HEK293 (cell line): ENCODE results near the gene CCDC186.

Experiments used
- CTCF ChIA-PET: fragments of 350-600 bp; formaldehyde crosslinking; extraction: SDS; loops from one replicate; lab custom pipeline; 2021; ENCODE audit warnings: antibody characterized with exemption; lab: Yijun Ruan, JAX
- POLR2A ChIA-PET: fragments of 300-600 bp; formaldehyde crosslinking; extraction: SDS; loops from one replicate; lab custom pipeline; 2020; ENCODE audit warnings: antibody characterized with exemption, inconsistent platforms; lab: Yijun Ruan, JAX
- H3K27ac ChIP-seq: fragments of 200-500 bp; sonication (Bioruptor generic); 2 replicates; pipeline ENCODE4 v1.5.1; 2014; ENCODE audit warnings: low read depth, low read length, control low read depth, inconsistent platforms; ENCODE audit errors: extremely low read depth
- H3K36me3 ChIP-seq, 2 experiments: fragments of 200-500 bp in 1 of 2; sonication (Bioruptor generic) in 1 of 2; 1 replicate in 1 of 2; 2 replicates in 1 of 2; pipeline ENCODE4 v1.5.1; 2014 to 2017; ENCODE audit warnings: inconsistent platforms in 2 of 2, low read length in 2 of 2; ENCODE audit not compliant: control insufficient read depth in 2 of 2, insufficient read depth in 1 of 2
- H3K4me1 ChIP-seq: fragments of 200-500 bp; sonication (Bioruptor generic); 2 replicates; pipeline ENCODE4 v1.5.1; 2014; ENCODE audit warnings: mild to moderate bottlenecking, low read length, inconsistent platforms; ENCODE audit not compliant: control insufficient read depth, insufficient read depth
- H3K4me3 ChIP-seq: 2 replicates; pipeline ENCODE4 v1.5.1; 2011; ENCODE audit warnings: low read depth, mild to moderate bottlenecking, control low read depth, low read length, moderate library complexity
- H3K9me3 ChIP-seq: fragments of 200-500 bp; sonication (Bioruptor generic); 2 replicates; pipeline ENCODE4 v1.5.1; 2014; ENCODE audit warnings: low read depth, low read length, inconsistent platforms; ENCODE audit not compliant: control insufficient read depth, insufficient read depth
- IKZF3 ChIP-seq: fragments of 450-650 bp; IDR thresholded peaks from 2 replicates; pipeline ENCODE4 v1.5.0; 2018; ENCODE audit warnings: missing biosample characterization, mild to moderate bottlenecking, missing genetic modification characterization, moderate library complexity
- PBX3 ChIP-seq: sonication (generic); formaldehyde crosslinking; IDR thresholded peaks from 2 replicates; pipeline ENCODE4 v1.8.1; 2022; ENCODE audit warnings: mild to moderate bottlenecking, moderate library complexity, missing genetic modification reagents
- REPIN1 ChIP-seq: fragments of 450-650 bp; formaldehyde crosslinking; IDR thresholded peaks from 2 replicates; pipeline ENCODE4 v1.5.1; 2017; ENCODE audit warnings: missing biosample characterization, missing genetic modification characterization, low read depth
- SALL2 ChIP-seq: fragments of 450-650 bp; formaldehyde crosslinking; IDR thresholded peaks from 2 replicates; pipeline ENCODE4 v1.5.0; 2017; ENCODE audit warnings: missing biosample characterization, mild to moderate bottlenecking, missing genetic modification characterization, borderline replicate concordance
- SCRT2 ChIP-seq: fragments of 450-650 bp; formaldehyde crosslinking; IDR thresholded peaks from 2 replicates; pipeline ENCODE4 v1.5.1; 2016; ENCODE audit warnings: missing biosample characterization, missing genetic modification characterization
- TRIM28 ChIP-seq: IDR thresholded peaks from 2 replicates; pipeline ENCODE4 v1.6.1; 2011; ENCODE audit warnings: low read length, control low read depth, borderline replicate concordance
- YY1 ChIP-seq: fragments of 450-650 bp; formaldehyde crosslinking; IDR thresholded peaks from 2 replicates; pipeline ENCODE4 v1.5.1; 2018; ENCODE audit warnings: missing biosample characterization, missing genetic modification characterization
- ZNF114 ChIP-seq: fragments of 450-650 bp; formaldehyde crosslinking; IDR thresholded peaks from 2 replicates; pipeline ENCODE4 v1.5.0; 2017; ENCODE audit warnings: missing biosample characterization, missing genetic modification characterization
- ZNF132 ChIP-seq: fragments of 450-650 bp; formaldehyde crosslinking; IDR thresholded peaks from 2 replicates; pipeline ENCODE4 v1.5.1; 2017; ENCODE audit warnings: missing biosample characterization, missing genetic modification characterization, borderline replicate concordance
- ZNF169 ChIP-seq: fragments of 450-650 bp; formaldehyde crosslinking; IDR thresholded peaks from 2 replicates; pipeline ENCODE4 v1.5.1; 2016; ENCODE audit warnings: missing biosample characterization, missing genetic modification characterization
- ZNF280C ChIP-seq: fragments of 450-650 bp; formaldehyde crosslinking; IDR thresholded peaks from 2 replicates; pipeline ENCODE4 v1.5.1; 2016; ENCODE audit warnings: missing biosample characterization, missing genetic modification characterization
- ZNF280D ChIP-seq: fragments of 450-650 bp; formaldehyde crosslinking; IDR thresholded peaks from 2 replicates; pipeline ENCODE4 v1.5.1; 2016; ENCODE audit warnings: missing biosample characterization, missing genetic modification characterization
- ZNF302 ChIP-seq: fragments of 450-650 bp; formaldehyde crosslinking; IDR thresholded peaks from 2 replicates; pipeline ENCODE4 v1.5.1; 2016; ENCODE audit warnings: missing biosample characterization, missing genetic modification characterization, low read depth
- ZNF311 ChIP-seq: fragments of 450-650 bp; formaldehyde crosslinking; IDR thresholded peaks from 2 replicates; pipeline ENCODE4 v1.5.1; 2017; ENCODE audit warnings: missing biosample characterization, missing genetic modification characterization, borderline replicate concordance
- ZNF341 ChIP-seq: fragments of 450-650 bp; formaldehyde crosslinking; IDR thresholded peaks from 2 replicates; pipeline ENCODE4; 2016; ENCODE audit warnings: low read depth, missing biosample characterization, missing genetic modification characterization
- ZNF670 ChIP-seq: fragments of 450-650 bp; formaldehyde crosslinking; IDR thresholded peaks from 2 replicates; pipeline ENCODE4 v1.5.1; 2016; ENCODE audit warnings: missing biosample characterization, missing genetic modification characterization, low read depth
- ZSCAN5A ChIP-seq: fragments of 450-650 bp; formaldehyde crosslinking; IDR thresholded peaks from 2 replicates; pipeline ENCODE4 v1.5.1; 2016; ENCODE audit warnings: missing biosample characterization, missing genetic modification characterization

Gene CCDC186

GRCh38 chr10:114151892-114152291, 22.1 kb downstream of the CCDC186 start:
- Histone ChIP-seq H3K4me3 (no peak overlapping the region), H3K4me1 (no peaks in the 10 kb centered on the region), H3K9me3 (no peaks in the 10 kb centered on the region), H3K36me3 (peaks cover 23 to 43% of the 10 kb centered on the region in 2 experiments), H3K27ac (no peak overlapping the region)
- POLR2A ChIA-PET, result no interaction called here
- CTCF ChIA-PET, result interaction anchor here (0.8 kb wide), 1 partner anchor 19 kb away, joined by 3 read pairs; no protein-coding TSS in a partner anchor
- TF ChIP-seq ZNF132 (tag by site-specific recombination) (no peak), PBX3 (CRISPR knock-in tag) (no peak), YY1 (no peak)

- Histone ChIP-seq H3K9me3 (no peaks in the 10 kb centered on the region), H3K4me1 (no peaks in the 10 kb centered on the region), H3K27ac (no peak overlapping the region), H3K4me3 (no peak overlapping the region), H3K36me3 (peaks cover 23 to 44% of the 10 kb centered on the region in 2 experiments)
- TF ChIP-seq ZNF670 (tag by site-specific recombination), result no peak
- no peak for TF ChIP-seq ZNF311
- TF ChIP-seq IKZF3 (tag by site-specific recombination), result no peak
- no peak for TF ChIP-seq SALL2 (tag by site-specific recombination)
- no peak for TF ChIP-seq ZNF114 (tag by site-specific recombination)
- TF ChIP-seq REPIN1 (tag by site-specific recombination), result no peak
- TF ChIP-seq ZSCAN5A (tag by site-specific recombination), result no peak
- TF ChIP-seq ZNF280D, result no peak
- no peak for TF ChIP-seq ZNF169 (tag by site-specific recombination)
- no peak for TF ChIP-seq SCRT2 (tag by site-specific recombination)
- TF ChIP-seq ZNF341 (tag by site-specific recombination), result no peak
- TF ChIP-seq ZNF280C (tag by site-specific recombination), result no peak
- no peak for TF ChIP-seq ZNF302
- TF ChIP-seq TRIM28, result no peak
- ChIA-PET CTCF (no interaction called here), POLR2A (no interaction called here)
Observed at GRCh38 chr10:114151486-114151885, 22.5 kb downstream of the CCDC186 start.
